ENCODE data around the gene APOF. TPM values are rescaled to one million over a fixed set of nuclear protein-coding genes. Genes with fewer than 3 reads are reported as not detected.

APOF gene
- polyA plus RNA-seq, 1 experiment: not detected

DNA sequence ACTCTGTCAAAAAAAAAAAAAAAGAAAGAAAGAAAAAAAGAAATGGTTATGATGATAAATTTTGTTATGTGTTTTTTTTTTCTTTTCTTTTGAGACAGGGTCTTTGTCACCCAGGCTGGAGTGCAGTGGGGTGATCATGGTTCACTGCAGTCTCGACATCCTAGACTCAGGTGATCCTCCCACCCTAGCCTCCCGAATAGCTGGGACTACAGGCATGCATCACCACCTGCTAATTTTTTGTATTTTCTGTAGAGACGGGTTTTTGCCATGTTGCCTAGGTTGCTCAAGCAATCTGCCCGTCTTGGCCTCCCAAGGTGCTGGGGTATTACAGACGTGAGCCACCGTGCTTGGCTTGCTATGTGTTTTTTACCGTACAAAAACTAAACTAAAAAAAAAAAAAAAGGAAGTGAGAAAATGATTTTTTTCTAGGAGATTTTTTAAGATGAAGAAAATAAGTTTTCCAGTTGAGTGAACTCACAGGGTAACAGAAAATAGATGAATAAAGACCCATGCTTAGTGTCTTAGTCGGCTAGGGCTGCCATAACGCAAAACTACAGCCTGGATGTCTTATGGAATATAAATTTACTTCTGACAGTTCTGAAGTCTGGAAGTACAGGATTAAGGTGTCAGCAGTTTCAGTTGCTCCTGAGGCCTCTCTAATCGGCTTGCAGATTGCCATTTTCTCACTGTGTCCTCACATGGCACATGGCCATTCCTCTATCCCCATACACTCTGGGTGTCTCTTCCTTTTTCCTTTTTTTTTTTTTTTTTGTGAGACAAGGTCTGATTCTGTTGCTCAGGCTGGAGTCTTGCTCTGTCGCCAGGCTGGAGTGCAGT is 13.2 kb upstream of the APOF start:
- no peak overlapping the region for H3K27ac ChIP-seq (ENCODE audit: low read depth, low read length)
- ChIA-PET CTCF (no interaction called here), POLR2A (interaction anchor here (0.7 to 1.5 kb wide), 2 partner anchors 16 to 148 kb away, joined by 6 to 9 read pairs; partner anchors contain the start of gene STAT2)
- no peak overlapping the region for H3K4me3 ChIP-seq (ENCODE audit: low read depth, low read length)
- peaks cover 2% of the 10 kb centered on the region for H3K27me3 ChIP-seq (ENCODE audit: control insufficient read depth, insufficient read depth, low read length)
- TF ChIP-seq, protein P1, sequence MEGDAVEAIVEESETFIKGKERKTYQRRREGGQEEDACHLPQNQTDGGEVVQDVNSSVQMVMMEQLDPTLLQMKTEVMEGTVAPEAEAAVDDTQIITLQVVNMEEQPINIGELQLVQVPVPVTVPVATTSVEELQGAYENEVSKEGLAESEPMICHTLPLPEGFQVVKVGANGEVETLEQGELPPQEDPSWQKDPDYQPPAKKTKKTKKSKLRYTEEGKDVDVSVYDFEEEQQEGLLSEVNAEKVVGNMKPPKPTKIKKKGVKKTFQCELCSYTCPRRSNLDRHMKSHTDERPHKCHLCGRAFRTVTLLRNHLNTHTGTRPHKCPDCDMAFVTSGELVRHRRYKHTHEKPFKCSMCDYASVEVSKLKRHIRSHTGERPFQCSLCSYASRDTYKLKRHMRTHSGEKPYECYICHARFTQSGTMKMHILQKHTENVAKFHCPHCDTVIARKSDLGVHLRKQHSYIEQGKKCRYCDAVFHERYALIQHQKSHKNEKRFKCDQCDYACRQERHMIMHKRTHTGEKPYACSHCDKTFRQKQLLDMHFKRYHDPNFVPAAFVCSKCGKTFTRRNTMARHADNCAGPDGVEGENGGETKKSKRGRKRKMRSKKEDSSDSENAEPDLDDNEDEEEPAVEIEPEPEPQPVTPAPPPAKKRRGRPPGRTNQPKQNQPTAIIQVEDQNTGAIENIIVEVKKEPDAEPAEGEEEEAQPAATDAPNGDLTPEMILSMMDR (IDR thresholded peaks at IDR 0.05; ENCODE audit: low read depth, low read length): no peak
- DNase-seq (ENCODE audit: low read depth, low spot score): no peak
- no peaks in the 10 kb centered on the region for H3K9me3 ChIP-seq (ENCODE audit: control insufficient read depth, insufficient read depth, low read length)

DNA sequence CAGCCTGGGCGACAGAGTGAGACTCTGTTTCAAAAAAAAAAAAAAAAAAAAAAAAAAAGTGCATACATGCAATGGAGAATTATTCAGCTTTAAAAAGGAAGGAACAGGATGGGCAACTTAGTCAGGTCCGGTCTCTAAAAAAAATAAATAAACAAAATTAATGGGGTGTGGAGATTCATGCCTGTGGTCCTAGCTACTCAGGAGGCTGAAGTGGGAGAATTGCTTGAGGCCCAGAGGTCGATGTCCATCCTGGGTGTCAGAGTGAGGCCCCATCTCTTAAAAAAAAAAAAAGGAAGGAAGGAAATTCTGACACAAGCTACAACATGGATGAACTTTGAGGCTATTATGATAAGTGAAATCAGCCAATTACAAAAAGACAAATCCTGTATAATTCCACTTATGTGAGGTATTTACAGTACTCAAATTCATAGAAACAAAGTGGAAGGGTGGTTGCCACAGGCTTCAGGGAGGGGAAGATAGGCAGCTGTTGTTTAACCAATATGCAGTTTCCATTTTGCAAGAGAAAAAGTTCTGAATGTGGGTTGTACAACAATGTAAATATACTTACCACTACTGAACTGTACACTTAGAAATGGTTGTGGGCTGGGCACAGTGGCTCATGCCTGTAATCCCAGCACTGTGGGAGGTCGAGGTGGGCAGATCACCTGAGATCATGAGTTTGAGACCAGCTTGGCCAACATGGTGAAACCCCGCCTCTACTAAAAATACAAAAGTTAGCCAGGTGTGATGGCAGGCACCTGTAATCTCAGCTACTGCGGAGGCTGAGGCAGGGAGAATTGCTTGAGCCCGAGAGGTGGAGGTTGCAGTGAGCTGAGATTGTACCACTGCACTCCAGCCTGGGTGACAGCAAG is 12.3 kb upstream of the APOF start:
- TF ChIP-seq, protein P1 (IDR thresholded peaks at IDR 0.05; ENCODE audit: low read depth, low read length): no peak
- POLR2A ChIA-PET: interaction anchor here (0.7 to 1.5 kb wide), 3 partner anchors 15 to 147 kb away, joined by 4 to 9 read pairs (median 6); partner anchors contain the start of genes CNPY2 and STAT2
- no peak for DNase-seq (ENCODE audit: low read depth, low spot score)
- H3K27ac ChIP-seq (ENCODE audit: low read depth, low read length): no peak overlapping the region
- H3K27me3 ChIP-seq (ENCODE audit: control insufficient read depth, insufficient read depth, low read length): peaks cover 2% of the 10 kb centered on the region
- no peaks in the 10 kb centered on the region for H3K9me3 ChIP-seq (ENCODE audit: control insufficient read depth, insufficient read depth, low read length)
- no peak overlapping the region for H3K4me3 ChIP-seq (ENCODE audit: low read depth, low read length)
- CTCF ChIA-PET: interaction anchor here (0.6 to 1.1 kb wide), 3 partner anchors 14 to 89 kb away, joined by 3 read pairs; no protein-coding TSS in a partner anchor

DNA sequence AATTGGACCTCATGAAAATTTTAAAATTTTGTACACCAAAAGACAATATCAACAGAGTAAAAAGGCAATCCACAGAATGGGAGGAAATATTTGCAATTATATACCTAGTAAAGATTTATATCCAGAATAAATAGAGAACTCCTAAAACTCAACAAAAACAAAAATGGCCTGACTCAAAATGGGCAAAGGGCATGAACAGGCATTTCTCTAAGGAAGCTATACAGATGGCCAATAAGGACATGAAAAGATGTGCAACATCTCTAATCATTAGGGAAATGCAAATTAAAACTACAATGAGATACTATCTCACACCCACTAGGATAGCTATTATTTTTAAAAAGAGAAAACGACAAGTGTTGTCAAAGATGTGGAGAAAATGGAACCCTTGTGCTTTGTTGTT is 10.9 kb upstream of the APOF start:
- ChIA-PET CTCF (no interaction called here), POLR2A (interaction anchor here (0.6 kb wide), 1 partner anchor 76 kb away, joined by 3 read pairs; no protein-coding TSS in a partner anchor)
- Histone ChIP-seq H3K4me3 (ENCODE audit: low read depth, low read length) (no peak overlapping the region), H3K27ac (ENCODE audit: low read depth, low read length) (no peak overlapping the region), H3K27me3 (ENCODE audit: control insufficient read depth, insufficient read depth, low read length) (peaks cover 2% of the 10 kb centered on the region), H3K9me3 (ENCODE audit: control insufficient read depth, insufficient read depth, low read length) (no peaks in the 10 kb centered on the region)
- no peak for DNase-seq (ENCODE audit: low read depth, low spot score)
- TF ChIP-seq, protein P1 (IDR thresholded peaks at IDR 0.05; ENCODE audit: low read depth, low read length): no peak

DNA sequence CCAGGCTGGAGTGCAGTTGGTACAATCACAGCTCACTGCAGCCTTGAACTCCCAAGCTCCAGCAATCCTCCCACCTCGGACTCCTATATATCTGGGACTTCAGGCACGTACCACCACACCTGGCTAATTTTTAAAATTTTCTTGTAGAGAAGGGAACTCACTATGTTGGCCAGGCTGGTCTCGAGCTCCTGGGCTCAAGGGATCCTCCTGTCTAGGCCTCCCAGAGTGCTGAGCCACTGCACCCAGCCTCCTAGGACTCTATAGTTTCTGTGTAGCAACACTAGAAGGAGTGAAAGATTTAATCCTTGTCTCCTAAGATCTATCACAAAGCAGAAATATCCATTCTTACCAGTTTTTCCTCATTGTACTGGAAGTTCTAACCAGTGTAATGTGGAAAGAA is 4.3 kb upstream of the APOF start:
- Histone ChIP-seq H3K27ac (ENCODE audit: low read depth, low read length) (no peak overlapping the region), H3K9me3 (ENCODE audit: control insufficient read depth, insufficient read depth, low read length) (no peaks in the 10 kb centered on the region), H3K4me3 (ENCODE audit: low read depth, low read length) (no peak overlapping the region), H3K27me3 (ENCODE audit: control insufficient read depth, insufficient read depth, low read length) (peaks cover 3% of the 10 kb centered on the region)
- no peak for DNase-seq (ENCODE audit: low read depth, low spot score)
- POLR2A ChIA-PET: no interaction called here
- TF ChIP-seq, protein P1 (IDR thresholded peaks at IDR 0.05; ENCODE audit: low read depth, low read length): no peak
- CTCF ChIA-PET: no interaction called here
